HG03460 (cell line): ENCODE data around the gene PLA2G4E.
A peak's percentile ranks its signal among the peaks of the same experiment; 100 is the strongest.

Experiments
- ATAC-seq: cut with Tn5 transposase; IDR thresholded peaks from one replicate; pipeline ENCODE4 v1.9.1; 2021; ENCODE audit not compliant: unreplicated experiment

Gene PLA2G4E, protein sequence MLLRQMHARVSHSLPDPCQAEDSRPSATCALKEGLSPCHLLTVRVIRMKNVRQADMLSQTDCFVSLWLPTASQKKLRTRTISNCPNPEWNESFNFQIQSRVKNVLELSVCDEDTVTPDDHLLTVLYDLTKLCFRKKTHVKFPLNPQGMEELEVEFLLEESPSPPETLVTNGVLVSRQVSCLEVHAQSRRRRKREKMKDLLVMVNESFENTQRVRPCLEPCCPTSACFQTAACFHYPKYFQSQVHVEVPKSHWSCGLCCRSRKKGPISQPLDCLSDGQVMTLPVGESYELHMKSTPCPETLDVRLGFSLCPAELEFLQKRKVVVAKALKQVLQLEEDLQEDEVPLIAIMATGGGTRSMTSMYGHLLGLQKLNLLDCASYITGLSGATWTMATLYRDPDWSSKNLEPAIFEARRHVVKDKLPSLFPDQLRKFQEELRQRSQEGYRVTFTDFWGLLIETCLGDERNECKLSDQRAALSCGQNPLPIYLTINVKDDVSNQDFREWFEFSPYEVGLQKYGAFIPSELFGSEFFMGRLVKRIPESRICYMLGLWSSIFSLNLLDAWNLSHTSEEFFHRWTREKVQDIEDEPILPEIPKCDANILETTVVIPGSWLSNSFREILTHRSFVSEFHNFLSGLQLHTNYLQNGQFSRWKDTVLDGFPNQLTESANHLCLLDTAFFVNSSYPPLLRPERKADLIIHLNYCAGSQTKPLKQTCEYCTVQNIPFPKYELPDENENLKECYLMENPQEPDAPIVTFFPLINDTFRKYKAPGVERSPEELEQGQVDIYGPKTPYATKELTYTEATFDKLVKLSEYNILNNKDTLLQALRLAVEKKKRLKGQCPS

DNA sequence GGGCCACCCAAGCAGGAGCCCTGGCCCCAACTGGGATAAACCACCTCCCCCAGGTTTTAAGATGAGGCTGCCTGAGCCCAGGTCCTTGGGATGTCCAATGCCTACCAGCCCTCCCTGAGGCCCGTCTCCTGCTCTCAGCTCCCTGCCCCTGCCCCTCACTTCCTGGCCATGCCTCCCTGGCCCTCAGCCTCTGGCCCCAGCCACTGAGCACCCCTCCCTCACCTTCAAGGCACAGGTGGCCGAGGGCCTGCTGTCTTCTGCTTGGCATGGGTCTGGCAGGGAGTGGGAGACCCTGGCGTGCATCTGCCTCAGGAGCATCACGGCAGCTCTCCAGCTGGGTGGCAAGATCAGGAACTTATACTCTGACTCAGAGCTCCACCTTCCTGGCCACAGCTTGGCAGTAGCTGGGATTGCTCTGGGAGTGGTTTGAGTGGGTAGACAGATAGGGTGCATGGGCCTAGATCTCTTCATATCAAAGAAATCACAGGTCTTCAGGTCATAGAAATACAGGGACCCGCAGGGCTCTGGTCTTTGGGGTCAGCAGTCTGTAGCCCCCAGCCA lies at the start of gene PLA2G4E:
TSS of gene PLA2G4E (minus strand) at position 330 of the 561 bp plus-strand sequence. CDS start at position 318, 12 bp downstream.
- no peak for ATAC-seq

DNA sequence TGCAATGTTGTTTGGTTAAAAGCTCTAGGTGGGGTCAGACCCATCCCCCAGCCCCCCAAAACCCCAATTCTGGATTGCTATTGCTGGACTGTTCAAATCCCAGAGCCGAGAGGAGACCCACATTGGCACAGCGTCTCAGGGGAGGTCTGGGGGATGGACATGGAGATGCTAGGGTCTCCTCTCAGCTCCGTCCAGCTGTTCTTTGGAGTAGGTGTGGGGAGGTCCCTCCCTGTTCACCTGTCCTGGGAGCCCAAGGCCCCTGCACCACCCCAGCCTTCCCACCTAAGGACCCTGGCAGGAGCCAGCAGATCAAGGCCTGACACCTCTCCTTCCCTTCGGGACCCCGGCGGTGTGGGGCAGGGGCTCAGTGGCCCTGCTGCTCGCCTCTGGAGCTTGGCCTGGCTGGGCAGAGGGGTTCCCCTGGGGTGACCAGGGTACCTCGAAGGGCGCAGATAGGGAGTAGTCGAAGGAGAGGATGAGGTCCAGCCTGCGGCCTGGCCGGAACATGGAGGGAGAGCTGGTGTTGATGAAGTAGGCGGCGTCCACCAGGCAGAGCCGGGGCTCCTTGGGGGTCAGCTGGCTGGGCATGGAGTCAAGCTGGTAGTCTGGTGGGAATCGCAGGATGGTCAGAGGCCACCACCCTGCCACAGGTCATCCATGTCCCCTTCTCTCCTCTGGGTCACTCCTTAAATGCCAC lies 49.6 kb upstream of the PLA2G4E start:
- no peak for ATAC-seq

DNA sequence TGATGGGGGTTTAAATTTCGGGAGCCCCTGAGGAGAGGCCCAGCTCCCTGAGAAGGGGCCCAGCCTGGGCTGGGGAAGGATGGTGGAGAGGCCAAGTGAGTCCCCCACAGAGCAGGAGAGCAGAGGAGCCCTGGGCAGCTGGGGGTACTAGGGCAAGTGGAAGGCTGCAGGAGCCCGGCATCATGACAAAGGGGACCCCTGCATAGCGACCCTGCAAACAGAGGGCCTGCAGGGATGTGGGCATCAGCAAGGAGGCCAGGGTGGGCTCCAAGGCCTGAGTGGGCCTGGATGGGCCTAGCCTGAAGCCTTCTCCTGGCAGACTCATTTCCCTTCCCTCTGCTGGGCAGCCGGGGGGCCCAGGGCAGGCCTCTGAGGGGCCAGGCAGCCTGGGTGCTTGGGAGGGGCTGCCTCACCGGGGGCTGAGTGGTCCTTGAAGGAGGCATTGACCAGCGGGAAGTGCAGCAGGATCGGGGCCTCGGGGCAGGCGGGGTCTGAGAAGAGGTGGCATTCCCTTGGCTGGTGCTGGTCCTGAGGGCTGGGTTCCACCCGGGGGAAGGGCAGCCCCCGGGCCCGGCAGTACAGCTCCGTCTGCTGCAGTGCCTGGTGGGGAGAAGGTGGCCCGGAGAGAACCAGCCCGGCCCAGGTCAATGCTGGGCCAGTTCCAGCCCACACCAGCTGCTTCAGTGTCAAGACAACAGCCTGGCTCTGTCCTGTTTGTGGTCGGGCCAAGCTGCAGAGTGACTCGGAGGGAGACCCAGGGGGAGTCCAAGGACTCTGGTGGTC lies 48.8 kb upstream of the PLA2G4E start:
- ATAC-seq = no peak

DNA sequence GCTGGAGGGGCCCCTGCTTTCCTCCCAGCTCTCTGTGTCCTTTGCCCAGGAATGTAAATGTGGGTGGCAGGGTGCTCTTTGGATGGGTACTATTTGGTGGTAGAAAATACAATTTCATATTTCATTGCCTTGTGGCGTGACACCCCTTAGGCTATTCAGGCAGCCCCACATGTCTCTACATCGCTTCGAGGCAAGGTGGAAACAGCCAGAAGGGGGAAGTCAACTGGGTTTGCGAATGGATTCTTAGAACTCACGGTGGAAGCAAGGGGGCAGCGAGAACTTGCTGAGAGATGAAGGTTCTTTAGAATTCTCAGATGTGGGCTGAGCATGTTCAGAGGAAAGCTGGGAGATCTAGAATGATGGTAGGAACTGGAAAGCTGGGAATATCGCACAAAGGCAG lies 48.2 kb upstream of the PLA2G4E start:
- no peak for ATAC-seq

DNA sequence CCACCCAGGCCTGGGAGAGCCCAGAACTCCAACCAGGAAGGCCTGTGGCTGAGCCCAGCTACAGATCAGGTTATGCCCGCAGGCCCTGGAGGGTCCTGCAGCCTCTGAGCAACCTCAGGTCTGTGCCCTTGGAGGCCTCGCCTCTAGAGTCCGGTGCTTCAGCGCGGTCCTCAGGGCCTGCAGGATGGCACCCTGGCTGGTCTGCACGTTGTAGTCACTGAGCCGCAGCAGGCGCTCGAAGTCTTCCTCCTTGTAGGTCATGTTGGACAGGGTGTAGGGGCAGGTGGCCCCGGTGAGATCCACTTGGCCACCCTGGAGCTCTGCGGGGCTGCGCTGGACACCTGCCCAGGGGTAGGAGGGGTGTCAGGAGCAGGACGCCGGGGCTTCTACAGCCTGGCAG lies 47.8 kb upstream of the PLA2G4E start:
- ATAC-seq = no peak

DNA sequence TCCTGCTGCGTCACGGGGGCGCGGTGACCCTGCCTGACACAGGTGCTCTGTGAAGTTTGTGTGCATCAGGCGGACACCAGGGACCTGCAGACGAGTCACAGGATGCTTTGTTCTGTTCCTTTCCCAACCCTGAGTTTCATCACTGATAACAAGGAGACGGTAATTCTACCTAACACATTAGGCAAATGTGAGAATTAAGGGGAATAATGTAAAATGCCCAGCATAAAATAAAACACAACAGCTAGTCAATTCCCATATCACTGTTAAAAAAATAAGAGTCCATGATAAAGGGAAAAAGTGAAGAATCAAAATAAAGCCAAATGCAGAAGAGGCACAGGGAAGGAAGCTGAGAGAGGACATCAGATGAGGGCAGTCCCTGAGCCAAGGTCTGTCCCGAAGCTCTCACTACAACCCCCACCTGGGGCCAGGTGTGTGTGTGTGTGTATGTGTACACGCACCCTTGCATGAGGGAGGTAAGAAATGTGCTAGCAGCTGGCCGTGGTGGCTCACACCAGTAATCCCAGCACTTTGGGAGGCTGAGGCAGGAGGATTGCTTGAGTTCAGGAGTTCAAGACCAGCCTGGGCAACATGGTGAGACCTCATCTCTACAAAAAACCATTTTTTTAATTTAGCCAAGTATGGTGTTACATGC lies 46.0 kb upstream of the PLA2G4E start:
- ATAC-seq = no peak

DNA sequence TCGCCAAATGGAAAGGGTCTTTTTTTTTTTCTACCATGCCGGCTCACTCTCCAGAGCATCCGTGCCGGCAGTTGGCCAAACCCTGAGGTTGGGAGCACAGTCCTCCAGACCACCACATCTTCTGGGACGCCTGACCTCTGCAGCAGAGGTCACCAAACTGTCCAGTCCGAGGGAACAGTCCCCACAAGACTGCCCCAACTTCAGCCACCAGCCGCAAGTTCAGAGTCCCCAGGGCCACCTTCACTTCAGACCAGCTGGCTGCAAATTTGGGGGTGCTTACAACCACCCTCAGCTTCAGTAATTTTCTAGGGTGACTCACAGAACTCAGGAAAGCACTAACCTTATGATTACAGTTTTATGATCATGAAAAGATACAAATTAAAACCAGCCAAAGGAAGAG lies 44.6 kb upstream of the PLA2G4E start:
- no peak for ATAC-seq

DNA sequence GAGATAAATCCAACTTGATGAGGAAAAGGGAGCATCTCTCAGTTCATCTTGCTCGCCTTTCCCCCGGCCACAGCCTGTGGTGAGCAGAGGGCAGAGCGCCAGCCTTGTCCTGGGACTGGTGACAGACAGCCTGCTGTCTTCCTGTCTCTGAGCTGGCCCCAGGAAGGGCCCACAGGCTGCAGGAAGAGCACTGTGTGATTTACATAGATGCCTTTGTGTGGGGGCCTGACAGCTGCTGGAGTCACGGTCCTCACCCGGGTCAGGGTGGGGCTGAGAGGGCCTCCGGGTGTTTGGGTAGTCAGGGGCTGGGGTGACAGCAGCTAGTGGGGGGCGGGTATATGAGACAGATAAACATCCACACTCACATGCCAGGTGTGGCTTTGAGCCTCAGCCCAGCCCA lies 44.2 kb upstream of the PLA2G4E start:
- ATAC-seq = no peak

DNA sequence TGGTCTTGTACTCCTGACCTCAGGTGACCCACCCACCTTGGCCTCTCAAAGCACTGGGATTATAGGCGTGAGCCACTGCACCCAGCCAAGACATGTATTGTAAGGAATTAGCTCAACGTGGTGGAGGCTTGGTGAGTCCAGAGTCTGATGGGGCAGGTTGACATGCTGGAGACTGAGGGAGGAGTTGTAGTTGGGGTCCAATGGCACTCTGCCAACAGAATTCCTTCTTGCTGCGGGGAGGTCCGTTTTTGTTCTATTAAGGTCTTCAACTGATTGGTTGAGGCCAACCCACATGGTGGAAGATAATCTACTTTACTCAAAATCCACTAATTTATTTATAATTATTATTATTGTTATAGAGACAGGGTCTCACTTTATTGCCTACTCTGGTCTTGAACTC lies 43.4 kb upstream of the PLA2G4E start:
- no peak for ATAC-seq

DNA sequence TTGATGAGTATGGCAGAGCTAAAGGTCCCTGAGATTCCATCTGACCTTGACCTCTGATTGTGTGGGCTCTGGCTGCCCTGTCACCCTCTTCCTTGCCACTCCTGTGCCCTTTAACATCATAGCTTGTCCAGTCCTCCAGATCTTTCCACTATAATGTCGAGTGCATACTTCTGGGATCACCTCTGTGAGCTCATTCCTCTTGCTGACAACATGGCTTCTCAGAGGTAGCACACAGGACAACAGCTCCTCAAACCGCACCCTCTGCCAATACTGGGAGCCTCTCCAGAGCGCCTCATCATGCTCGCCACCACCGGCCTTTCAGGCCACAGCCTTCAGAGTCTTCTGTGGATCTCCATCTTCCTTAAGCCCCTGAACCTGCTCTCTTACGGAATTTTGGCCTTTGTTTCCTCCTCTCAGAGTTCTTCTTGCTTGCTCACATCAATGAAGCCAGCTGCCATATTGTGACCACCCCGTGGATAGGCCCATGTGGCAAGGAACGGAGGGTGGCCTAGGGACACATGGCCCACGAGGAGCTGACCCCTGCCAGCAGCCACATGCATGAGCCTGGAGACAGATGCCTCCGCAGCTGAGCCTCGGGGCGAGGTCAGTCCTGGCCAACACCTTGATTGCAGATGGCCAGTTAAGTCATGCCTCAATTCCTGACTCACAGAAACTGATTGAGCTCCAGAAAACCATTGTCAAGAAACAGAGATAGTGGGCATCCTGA lies 42.4 kb upstream of the PLA2G4E start:
- no peak for ATAC-seq

DNA sequence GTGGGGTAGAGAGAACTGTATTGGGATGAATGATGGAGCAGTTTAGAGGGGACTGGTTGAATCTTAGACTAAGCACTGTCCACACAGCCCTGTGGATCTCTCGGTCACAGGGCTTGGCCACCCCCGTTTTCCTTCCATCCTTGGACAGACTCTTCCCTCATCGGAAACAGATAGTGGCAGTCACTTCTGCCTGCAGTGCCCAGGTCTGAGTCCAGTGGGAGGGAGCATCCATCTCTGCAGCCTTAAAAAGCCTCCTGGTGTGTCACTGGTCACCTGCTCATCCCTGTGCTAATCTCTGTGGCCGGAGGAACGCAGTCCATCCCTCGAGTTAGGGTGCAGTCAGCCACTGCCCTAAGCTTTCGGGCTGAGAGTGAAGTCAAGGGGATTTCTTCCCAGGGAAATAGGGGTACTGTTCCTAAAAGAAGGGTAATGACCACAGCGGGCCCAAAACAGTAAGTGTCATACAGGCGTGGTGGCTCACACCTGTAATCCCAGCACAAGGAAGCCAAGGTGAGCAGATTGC lies 41.5 kb upstream of the PLA2G4E start:
- no peak for ATAC-seq

DNA sequence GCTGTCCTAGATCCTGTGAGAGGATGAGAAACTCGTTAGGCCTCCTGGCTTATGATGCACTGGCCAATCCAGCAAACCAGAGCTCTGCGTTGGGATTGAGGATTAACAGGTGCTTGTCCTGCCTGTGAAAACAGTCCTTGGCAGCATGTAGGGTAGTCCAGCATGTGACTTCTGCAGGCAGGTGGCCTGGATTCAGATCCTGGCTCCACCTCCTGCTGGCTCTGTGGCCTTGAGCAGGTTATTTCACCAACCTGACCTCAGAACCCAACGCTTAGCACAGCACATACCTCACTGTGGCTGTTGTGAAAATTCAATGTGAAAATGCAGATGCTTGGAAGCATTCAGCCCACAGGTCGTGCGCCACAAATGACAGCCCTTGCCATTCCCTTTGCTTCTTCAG lies 40.0 kb upstream of the PLA2G4E start:
- no peak for ATAC-seq

DNA sequence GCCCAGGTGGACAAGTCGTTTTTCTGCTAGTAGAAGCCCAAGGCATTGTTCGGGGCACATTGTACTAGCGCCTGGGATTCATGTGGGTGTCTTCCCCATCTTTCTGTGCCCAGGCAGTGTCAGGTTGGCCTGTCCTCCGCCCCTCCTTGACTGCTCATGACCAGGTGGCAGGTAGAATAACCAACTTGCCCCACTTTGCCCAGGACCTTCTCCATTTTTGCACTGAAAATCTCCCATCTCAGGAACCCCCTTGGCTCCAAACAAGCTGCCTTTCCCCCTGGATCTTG lies 39.6 kb upstream of the PLA2G4E start:
- no peak for ATAC-seq

DNA sequence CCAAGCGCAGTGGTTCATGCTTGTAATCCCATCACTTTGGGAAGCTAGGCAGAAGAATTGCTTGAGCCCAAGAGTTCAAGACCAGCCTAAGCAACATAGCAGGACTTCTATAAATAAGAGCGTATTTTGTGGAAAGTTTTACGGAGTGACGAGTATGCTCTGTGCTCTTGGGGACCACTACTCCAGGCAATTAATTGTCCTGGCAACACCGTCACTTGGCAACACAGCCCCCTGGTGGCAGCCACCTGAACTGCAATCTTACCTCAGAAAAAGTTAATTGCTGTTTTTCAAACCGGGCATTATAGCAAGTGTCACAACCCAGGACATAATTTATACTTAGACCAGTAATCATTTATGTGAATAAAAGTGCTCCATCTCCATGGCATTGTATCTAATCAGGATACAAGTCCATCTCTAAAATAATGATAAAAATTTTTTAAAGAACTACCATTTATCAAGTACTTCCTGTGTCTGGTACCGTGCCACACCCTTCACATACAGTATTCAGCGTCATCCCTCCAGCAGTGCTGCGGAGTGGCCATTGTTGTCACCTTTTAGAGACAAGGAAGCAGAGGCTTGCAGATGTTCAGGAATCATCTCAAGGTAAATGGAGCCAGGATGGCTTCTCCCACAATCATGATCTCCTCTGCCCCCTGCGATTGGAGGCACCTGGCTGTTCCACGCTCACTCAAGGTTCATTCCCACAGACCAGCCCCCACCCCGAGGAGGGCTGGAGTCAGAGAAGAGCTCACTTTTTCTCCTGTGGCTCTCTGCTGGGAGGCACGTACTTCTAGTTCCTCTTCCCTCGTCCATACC lies 39.0 kb upstream of the PLA2G4E start:
- no peak for ATAC-seq

DNA sequence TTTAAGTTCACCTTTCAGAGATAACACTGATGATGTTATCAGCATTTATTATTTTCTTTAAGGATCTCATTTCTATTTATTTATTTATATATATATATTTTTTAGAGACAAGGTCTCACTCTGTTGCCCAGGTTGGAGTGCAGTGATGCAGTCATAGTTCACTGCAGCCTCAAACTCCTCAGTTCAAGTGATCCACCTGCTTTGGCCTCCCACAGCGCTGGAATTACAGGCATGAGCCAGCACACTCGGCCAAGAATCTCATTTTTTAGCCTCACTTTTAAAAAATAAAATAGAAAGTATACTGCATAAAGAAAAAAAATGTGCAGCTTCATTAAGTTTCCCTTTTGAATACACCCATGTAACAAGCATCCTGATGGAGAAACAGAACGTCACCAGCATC lies 37.9 kb upstream of the PLA2G4E start:
- no peak for ATAC-seq

DNA sequence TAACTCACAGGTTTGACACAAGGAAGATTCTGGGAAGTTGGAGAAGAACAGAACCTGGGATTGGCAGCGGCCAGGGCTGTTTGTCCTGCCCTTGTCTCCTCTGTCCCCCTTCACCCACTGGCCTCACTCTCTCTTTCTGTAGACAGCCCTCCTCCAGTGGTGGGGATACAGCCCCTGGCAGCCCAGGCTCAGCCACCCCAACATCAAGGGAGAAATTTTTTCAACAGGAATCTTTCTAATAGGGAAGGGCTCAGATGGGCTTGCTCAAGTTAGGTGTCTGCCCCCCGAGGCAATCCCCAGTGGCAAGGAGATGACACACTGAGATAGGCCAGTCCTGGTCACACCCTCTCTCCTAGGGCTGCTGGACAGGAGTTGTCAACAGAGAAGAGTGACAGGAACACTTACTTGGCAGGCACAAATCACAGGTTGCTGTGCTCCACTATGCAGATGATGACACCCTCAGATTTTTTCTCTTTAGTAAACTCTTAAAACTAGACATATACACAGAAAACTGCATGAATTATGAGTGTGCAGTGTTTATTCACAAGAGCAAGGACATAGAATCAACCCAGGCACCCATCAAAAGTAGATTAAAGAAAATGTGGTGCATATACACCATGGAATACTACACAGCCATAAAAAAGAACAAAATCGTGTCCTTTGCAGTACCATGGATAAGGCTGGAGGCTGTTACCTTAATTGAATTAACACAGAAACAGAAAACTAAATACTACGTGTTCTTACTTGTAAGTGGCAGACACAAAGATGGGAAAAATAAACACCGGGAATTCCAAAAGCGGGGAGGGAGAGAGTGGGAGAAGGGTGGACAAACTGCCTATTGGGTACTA lies 37.2 kb upstream of the PLA2G4E start:
- no peak for ATAC-seq

DNA sequence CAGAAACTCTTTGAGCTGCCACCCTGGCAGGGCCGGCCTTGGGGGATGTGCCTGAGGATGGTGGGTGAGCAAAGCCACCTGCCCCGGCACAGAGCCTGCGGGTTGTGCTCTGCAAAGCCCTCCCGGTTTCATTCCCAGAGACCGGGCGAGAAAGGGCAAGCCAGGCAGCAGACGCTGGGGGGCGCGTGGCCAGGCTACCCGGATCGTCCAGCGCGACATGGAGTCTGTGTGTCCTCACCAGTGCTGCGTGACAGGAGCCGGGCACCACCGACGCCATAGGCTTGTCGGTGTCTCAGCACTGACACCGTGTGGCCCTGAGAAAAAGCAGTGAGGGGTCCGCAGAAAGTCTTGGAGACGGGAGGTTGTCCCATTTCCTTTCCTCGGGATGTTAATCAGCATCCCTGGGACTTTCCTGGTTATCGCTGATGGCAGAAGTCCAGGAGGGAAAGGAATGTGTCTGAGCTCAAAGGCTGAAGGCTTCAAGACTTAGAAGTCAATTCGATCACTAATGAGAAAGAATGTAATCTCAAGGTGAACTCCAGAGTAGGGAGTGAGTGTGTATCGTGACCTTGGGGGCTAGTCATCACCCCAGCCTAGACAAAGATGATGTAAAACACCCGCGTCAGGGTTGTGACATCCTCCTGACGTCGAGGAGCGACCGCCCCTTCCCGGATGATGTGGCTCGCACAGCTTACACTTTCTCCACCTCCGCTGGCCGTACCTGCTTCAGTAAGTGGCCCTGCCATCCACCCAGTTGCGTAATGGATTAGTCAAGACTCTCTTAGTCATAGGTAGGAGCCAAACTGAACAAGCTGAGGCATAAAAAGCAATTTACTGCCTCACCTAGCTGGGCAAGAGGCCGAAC lies 36.3 kb upstream of the PLA2G4E start:
- peak; percentile 65 for ATAC-seq
